Hematopoietic multipotent progenitor cell (in vitro differentiated cells): ENCODE measurements around the gene HDGFL2. TPM values are rescaled to one million over a fixed set of nuclear protein-coding genes. Genes with fewer than 3 reads are reported as not detected.

ENCODE experiments used
- DNase-seq, 3 donors: peaks; one replicate each; pipeline ENCODE4 v3.0.0-alpha.2; 2011 to 2015; ENCODE audit warnings: low read depth in 2 of 3, low spot score in 2 of 3
- small RNA-seq: library from RNA; depleted of rRNA; stranded (forward); fragments of <200 nt; gene quantifications from one replicate; pipeline ENCODE3, GENCODE V24; 2012
- total RNA-seq: library from RNA; depleted of rRNA; stranded (reverse); fragments of >200 nt; gene quantifications from one replicate; pipeline ENCODE4 v1.2.3, GENCODE V29; 2012

Gene HDGFL2
- total RNA-seq, 1 donor: 30.2 TPM

DNA sequence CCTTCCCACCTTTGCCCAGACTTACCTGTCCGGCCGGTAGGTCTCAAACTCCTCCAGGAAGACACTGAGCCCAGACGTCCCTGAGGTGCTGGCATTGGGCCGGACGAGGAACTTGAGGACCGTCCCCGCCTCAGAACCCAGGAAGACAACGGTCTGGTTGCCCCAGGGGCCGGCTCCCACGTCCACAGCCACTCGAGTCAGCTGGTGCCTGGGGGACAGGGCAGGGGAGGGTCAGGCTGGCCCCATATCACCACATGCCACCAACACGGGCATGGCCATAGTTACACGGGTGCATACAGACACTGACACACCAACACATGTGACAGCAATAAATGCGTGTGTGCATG lies 76.1 kb downstream of the HDGFL2 start:
- DNase-seq: no peak

DNA sequence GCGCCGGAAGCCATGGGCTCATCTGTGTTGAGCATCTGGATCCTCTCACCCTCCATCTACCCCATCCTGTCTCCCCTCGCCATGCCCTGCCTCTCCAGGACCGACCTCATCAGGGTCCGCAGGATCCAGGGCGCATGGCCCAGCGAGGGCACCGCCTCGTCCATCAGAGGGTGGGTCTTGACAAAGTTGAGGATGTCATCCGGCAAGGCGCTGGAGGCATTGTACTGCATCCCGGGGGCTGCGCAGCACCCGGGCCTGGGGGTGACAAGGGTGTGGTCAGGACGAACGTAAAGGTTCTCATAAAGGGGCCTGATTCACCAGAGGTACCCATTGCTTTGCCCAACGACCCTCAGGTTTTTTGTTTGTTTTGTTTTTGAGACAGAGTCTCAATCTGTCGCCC lies 77.9 kb downstream of the HDGFL2 start:
- DNase-seq: no peak

DNA sequence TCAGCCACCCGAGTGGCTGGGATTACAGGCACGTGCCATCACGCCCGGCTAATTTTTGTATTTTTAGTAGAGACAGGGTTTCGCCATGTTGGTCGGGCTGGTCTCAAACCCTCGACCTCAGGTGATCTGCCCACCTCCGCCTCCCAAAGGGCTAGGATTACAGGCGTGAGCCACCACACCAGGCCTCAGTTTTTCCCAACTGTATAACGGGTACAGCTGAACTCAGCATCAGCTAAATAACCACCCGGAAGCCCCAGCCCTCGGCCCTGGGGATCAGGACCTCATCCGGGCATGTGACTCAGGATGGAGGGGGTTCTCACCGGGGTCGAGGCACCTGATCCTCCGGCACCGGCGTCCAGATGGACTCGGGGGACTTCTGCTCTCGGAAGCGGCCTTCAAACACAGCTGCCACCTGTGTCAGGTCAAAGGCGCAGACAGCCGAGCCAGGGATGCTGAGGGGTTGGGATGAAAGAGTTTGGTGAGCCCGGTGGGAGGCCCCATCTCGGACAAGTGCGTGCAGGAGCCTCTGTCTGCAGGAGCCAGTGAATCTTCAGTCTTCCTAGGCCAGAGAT lies 78.5 kb downstream of the HDGFL2 start:
- no peak for DNase-seq

Small RNA genes lying within 50 kb of the gene (small RNA-seq; reads per million reads assigned to genes)
- not detected for gene MIR4746

Other genes with a start within 250 kb of the HDGFL2 start
- gene EBI3, start 242.8 kb upstream of the HDGFL2 start, total RNA-seq: 0.27 TPM
- 48.5 TPM for gene YJU2, start 225.2 kb upstream of the HDGFL2 start, total RNA-seq
- gene SHD, start 193.0 kb upstream of the HDGFL2 start, total RNA-seq: 2.4 TPM
- gene TMIGD2, start 169.9 kb upstream of the HDGFL2 start, total RNA-seq: 36.1 TPM
- gene FSD1, start 167.7 kb upstream of the HDGFL2 start, total RNA-seq: 4.6 TPM
- 3.8 TPM for gene STAP2, start 133.5 kb upstream of the HDGFL2 start, total RNA-seq
- gene MPND, start 128.7 kb upstream of the HDGFL2 start, total RNA-seq: 22.4 TPM
- gene SH3GL1, start 71.8 kb upstream of the HDGFL2 start, total RNA-seq: 25.9 TPM
- 35.3 TPM for gene CHAF1A, start 69.7 kb upstream of the HDGFL2 start, total RNA-seq
- gene UBXN6, start 14.5 kb upstream of the HDGFL2 start, total RNA-seq: 69.7 TPM
- under 0.01 TPM for gene PLIN4, start 46.2 kb downstream of the HDGFL2 start, total RNA-seq
- 0.27 TPM for gene PLIN5, start 62.9 kb downstream of the HDGFL2 start, total RNA-seq
- 0.54 TPM for gene LRG1, start 67.7 kb downstream of the HDGFL2 start, total RNA-seq
- 0.27 TPM for gene SEMA6B, start 87.4 kb downstream of the HDGFL2 start, total RNA-seq
- 19.4 TPM for gene TNFAIP8L1, start 167.2 kb downstream of the HDGFL2 start, total RNA-seq
- 87.8 TPM for gene MYDGF, start 198.0 kb downstream of the HDGFL2 start, total RNA-seq